Lower leg skin (tissue), 3 donors: ENCODE data around the gene UGT1A1.

Experiments used
- POLR2A ChIP-seq, 2 donors: fragments of 450-650 bp; IDR thresholded peaks; one replicate each; pipeline ENCODE4 v1.6.1; 2016 to 2017; ENCODE audit warnings: antibody characterized with exemption in 2 of 2, mild to moderate bottlenecking in 1 of 2, moderate library complexity in 1 of 2
- TF ChIP-seq, protein P1 (sequence below), 3 donors: fragments of 450-650 bp; IDR thresholded peaks; one replicate each; pipeline ENCODE4 v1.5.1; 2016; ENCODE audit warnings: antibody characterized with exemption in 3 of 3, mild to moderate bottlenecking in 3 of 3, moderate library complexity in 2 of 3

DNA sequence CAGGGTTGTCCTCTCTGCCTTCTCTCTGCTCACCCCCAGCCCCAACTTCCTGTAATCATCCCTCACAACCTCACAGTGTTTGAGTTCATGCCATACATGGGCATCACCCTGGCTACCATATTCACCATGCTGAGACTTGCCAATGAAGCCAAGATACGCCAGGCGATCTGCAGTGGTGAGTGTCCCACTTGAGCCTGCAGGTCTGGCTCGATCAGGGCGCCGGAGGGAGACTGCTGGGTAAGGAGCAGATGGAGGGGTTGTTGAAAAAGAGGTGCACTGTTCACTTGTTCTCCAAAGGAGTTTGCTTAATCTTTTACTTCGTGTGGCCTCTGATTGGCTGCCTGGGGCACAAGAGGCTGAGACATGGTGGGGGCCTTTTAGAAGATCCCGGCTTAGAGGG lies 32.6 kb downstream of the UGT1A1 start:
- TF ChIP-seq, protein P1, sequence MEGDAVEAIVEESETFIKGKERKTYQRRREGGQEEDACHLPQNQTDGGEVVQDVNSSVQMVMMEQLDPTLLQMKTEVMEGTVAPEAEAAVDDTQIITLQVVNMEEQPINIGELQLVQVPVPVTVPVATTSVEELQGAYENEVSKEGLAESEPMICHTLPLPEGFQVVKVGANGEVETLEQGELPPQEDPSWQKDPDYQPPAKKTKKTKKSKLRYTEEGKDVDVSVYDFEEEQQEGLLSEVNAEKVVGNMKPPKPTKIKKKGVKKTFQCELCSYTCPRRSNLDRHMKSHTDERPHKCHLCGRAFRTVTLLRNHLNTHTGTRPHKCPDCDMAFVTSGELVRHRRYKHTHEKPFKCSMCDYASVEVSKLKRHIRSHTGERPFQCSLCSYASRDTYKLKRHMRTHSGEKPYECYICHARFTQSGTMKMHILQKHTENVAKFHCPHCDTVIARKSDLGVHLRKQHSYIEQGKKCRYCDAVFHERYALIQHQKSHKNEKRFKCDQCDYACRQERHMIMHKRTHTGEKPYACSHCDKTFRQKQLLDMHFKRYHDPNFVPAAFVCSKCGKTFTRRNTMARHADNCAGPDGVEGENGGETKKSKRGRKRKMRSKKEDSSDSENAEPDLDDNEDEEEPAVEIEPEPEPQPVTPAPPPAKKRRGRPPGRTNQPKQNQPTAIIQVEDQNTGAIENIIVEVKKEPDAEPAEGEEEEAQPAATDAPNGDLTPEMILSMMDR (IDR thresholded peaks at IDR 0.05): no peak
- TF ChIP-seq POLR2A (IDR thresholded peaks at IDR 0.05): no peak
